Fibroblast of skin of right quadriceps (primary cell): Measurements from ENCODE around the gene ACER1.
"Not testable (repeated sequence)": the region's sequence is repeated elsewhere in the genome, so short reads cannot be mapped to it uniquely, and the experiment has no call there.

Experiments used
- DNase-seq: peaks from one replicate; pipeline ENCODE4 v3.0.0-alpha.2; 2013

Gene ACER1

DNA sequence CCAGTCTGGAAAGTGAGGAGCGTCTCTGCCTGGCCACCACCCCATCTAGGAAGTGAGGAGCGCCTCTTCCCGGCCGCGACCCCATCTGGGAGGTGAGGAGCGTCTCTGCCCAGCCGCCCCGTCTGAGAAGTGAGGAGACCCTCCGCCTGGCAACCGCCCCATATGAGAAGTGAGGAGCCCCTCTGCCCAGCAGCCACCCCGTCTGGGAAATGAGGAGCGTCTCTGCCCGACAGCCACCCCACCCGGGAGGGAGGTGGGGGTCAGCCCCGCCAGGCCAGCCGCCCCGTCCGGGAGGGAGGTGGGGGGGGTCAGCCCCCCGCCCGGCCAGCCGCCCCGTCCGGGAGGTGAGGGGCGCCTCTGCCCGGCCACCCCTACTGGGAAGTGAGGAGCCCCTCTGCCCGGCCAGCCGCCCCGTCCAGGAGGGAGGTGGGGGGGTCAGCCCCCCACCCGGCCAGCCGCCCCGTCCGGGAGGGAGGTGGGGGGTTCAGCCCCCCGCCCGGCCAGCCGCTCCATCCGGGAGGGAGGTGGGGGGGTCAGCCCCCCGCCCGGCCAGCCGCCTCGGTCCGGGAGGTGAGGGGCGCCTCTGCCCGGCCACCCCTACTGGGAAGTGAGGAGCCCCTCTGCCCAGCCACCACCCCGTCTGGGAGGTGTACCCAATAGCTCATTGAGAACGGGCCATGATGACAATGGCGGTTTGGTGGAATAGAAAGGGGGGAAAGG lies 22.1 kb upstream of the ACER1 start:
- not testable (repeated sequence) for DNase-seq

DNA sequence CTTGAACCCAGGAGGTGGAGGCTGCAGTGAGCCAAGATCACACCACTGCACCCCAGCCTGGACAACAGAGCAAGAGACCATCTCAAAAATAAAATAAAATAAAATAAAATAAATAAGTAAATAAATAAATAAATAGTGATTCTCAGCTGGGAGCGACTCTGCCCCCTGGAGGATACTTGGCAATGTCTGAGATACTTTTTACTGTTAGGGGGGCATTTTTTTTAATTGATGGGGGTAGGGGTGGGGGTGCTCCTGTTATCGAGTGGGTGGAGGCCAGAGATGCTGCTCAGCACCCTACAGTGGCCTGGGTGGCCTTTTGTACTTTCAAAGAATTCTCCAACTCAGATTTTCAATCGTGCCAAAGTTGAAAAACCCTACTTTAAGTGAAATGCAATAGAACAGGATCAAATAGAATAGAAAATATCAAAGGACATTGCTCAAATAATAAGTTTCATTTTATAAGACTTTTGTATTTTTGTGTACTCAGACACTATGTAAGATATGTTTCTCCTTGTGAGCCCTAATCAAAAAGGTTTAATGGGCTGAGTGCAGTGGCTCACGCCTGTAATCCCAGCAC lies 20.8 kb upstream of the ACER1 start:
- no peak for DNase-seq

GRCh38 chr19:6352381-6353165 lies 19.2 kb upstream of the ACER1 start:
- DNase-seq, result no peak

GRCh38 chr19:6350688-6351087 lies 17.3 kb upstream of the ACER1 start:
- DNase-seq, result no peak

- DNase-seq, result not testable (repeated sequence)
Measured at GRCh38 chr19:6349271-6349670, 15.9 kb upstream of the ACER1 start.

DNA sequence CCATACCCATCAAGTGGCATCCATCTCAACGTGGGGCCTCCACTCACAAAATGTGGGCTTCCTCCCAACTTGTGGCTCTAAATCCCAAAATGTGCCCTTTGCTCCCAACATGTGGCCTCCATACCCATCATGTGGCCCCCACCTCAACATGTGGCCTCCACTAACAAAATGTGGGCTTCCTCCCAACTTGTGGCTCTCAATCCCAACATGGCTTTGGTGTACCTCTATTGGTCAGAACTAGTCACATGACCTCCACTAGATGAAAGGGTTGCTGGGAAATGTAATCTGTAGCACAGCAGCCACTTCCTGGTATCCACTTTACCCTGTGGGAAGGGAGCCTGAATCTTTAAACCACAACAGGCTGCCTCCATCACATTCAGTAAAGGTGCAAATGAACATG lies 10.1 kb upstream of the ACER1 start:
- DNase-seq, result no peak

GRCh38 chr19:6340493-6341201 lies 7.2 kb upstream of the ACER1 start:
- no peak for DNase-seq

DNA sequence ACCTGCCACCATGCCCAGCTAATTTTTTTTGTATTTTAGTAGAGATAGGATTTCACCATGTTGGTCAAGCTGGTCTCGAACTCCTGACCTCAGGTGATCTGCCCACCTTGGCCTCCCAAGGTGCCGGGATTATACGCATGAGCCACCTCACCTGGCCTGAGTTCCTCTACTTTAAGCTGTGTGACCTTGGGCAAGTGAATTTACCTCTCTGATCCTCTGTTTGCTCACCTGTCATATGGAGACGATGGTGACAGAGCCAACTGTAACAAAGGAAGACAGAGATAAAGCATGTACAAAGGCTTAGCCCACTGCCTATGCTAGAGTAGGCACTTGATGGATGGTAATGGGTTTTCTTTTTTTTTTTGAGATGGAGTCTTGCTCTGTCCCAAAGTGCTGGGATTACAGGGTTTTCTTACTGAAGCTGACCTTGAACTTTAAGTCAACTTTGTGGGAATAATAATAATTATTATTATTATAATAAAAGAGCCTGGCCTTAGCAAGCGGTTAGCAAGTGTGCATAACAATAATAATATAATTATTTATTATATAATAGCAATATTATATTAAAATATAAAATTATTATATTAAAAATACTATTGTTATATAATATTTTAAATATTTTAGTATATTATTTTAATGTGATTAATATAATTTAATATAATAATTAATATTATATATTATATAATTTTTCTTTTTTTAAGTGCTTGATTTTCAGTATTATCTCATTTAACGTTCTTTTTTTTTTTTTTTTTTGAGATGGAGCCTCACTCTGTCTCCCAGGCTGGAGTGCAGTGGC lies 1.3 kb upstream of the ACER1 start:
- DNase-seq, result no peak

DNA sequence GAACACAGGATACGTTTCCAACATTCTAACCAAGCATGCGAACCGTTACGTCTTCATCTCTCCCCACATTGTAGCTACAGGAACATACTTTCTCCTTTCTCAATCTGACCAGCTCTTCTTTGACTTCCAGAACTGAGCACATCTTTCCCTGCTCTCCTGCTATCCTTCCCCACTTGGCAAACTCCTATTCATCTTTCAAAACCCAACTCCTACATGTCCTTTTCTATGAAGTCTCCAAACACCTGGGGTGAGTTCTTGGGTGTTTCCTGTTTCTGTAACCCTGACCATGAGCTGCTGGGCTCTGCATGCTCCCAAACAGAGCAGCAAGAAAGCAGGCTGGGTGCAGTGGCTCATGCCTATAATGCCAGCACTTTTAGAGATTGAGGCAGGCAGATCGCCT lies 6.6 kb downstream of the ACER1 start:
- DNase-seq, result no peak

DNA sequence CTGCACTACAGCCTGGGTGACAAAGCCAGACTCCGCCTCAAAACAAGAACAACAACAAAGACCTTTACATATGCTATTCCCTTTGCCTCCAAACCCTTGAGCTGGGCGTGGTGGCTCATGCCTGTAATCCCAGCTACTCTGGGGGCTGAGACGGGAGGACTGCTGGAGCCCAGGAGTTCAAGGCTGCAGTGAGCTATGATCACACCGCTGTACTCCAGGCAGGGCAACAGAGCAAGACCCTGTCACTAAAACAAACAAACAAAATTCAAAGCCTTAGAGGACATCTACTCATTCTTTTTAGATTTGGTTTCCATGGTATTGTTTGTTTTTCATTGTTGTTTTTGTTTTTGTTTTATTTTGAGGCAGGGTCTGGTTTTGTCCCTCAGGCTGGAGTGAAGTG lies 7.8 kb downstream of the ACER1 start:
- no peak for DNase-seq

- DNase-seq, result no peak
Measured at GRCh38 chr19:6324757-6325156, 8.7 kb downstream of the ACER1 start.

DNA sequence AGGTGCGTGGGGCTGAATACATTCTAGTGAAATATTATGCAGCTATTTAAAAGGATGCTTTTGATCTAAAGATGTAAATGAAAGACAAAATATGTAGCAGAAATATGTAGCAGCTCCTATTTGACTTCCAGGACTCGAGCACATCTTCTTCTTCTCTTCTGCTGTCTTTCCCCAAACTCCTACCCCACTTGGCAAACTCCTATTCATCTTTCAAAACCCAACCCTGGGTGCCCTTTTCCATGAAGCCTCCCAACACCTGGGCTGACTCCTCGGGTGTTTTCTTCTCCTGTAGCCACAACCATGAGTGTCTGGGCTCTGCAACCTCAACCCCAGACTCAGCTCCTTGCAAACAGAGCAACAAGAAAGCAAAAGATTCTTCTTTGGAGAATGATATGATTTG lies 11.1 kb downstream of the ACER1 start:
- DNase-seq, result no peak

DNA sequence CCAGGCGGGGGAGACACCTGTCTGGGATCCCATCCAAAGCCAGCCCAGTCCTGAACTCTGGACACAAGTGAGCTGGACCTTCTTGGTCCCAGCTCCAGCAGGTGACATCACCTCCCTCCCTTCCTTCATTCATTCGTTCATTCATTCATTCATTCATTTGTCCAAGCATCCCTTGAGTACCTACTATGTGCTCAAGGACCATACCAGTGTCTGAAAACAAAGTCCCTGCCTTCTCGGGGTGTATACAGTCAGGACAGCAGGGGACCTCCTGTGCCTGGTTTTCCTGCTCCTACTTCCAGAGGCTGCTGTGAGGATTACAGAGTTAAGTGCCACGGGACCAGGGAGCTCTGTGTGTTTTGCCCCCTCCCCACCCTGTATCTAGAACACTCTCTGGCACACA lies 14.0 kb downstream of the ACER1 start:
- DNase-seq, result no peak

GRCh38 chr19:6318772-6319171 lies 14.6 kb downstream of the ACER1 start:
- no peak for DNase-seq

DNA sequence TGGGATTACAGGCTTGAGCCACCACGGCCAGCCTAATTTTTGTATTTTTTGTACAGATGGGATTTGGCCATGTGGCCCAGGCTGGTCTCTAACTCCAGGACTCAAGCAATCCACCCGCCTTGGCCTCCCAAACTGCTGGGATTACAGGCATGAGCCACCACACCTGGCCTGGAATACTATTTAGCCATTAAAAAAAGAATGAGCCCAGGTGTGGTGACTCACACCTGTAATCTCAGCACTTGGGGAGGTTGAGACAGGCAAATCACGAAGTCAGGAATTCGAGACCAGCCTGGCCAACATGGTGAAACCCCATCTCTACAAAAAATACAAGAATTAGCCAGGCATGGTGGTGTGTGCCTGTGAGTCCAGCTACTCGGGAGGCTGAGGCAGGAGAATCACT lies 17.8 kb downstream of the ACER1 start:
- not testable (repeated sequence) for DNase-seq

DNA sequence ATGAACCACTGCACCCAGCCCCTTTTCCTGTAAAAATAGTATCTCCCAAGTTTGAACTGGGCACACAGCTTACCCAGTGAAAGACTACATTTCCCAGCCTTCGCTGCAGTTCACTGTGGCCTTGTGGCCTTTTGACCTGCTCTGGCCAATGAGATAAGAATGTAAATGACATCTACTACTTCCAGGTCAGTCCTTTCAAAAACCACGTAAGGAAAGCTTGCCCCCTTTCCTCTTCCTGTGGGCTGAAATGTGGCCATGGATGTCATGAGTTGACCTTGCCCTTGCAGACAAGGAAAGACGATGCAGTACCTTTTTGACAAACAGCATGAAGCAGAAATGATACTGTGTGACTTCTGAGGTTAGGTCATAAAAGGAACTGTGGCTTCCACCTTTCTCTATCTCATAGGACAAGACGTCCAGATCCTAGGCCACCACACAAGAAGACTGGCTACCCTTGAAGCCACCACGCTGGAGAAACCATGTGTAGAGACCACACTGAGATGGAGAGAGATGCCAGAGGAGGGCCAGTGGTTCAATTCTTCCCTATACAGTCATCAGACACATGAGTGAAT lies 19.9 kb downstream of the ACER1 start:
- no peak for DNase-seq

GRCh38 chr19:6312018-6312417 lies 21.4 kb downstream of the ACER1 start:
- no peak for DNase-seq

DNA sequence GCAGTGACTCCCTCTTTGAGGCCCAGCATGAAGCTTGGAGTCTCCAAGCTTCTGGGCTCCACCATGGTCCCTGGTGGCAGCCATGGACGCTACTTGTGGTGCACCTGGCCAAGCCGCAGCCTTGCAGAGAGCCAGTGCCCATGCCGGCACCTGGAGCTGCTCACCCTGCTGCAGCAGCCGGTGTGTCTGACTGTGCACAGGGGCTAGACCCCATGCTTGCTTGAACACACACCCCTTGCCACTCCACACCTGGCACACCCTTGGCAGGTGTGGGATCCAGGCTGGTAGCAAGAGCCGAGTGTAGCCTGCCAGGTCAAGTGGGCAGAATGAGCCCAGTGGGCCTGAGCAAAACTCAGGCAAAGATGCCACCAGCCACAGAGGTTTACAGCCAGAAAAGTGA lies 35.0 kb downstream of the ACER1 start:
- DNase-seq, result no peak

GRCh38 chr19:6297202-6297601 lies 36.2 kb downstream of the ACER1 start:
- DNase-seq, result no peak

DNA sequence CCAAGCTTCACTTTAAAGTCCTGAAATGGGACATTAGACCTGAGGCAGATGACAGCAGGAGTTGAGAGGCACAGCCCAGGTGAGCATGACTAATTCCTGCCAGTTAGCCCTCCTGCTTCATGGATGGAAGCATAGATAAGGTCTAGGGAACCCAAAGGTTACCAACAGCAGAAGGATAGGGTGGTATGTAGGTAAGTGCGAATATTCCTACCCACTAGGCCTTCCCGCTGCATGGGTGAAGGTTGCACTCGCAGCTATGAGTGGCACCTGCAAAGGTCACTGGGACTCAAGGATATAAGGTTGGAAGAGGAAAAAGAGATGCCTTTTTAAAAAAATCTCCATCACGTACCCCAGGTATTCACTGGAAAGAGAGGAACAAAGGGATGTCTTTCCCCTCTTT lies 41.4 kb downstream of the ACER1 start:
- DNase-seq, result no peak

DNA sequence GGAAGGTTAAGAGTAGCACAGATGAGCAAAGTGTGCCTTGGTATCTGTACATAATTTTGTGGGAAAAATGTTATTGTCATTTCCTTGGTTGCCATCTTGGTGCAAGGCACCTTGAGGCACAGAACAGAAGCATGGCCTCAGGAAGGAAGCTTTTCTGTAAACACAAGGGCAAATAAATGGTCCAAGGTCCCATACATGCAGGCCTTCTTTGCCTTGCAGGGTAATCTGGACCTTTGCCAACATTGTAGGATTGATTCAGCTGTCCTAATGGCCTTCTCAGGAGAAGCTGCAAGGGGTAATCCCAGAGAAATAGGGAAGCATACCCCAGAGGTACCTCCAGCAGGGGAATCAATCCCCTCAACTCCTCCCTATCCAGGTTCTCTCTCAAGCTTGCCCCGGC lies 44.7 kb downstream of the ACER1 start:
- no peak for DNase-seq

- DNase-seq, result no peak
Measured at GRCh38 chr19:6287269-6287885, 46.0 kb downstream of the ACER1 start.
